DND-41 (cell line): ENCODE results near the gene ZNF750.

Experiments
- EZH2 ChIP-seq: IDR thresholded peaks from 3 replicates; pipeline ENCODE4 v1.6.1; 2012; ENCODE audit warnings: borderline replicate concordance, low read depth, mild to moderate bottlenecking, moderate library complexity, low read length, inconsistent platforms; ENCODE audit not compliant: severe bottlenecking
- TF ChIP-seq, protein P1 (sequence below): IDR thresholded peaks from 2 replicates; pipeline ENCODE4 v1.5.1; 2012; ENCODE audit warnings: borderline replicate concordance, low read length, moderate library complexity, mild to moderate bottlenecking; ENCODE audit not compliant: poor library complexity, severe bottlenecking; ENCODE audit errors: extremely low read depth

DNA sequence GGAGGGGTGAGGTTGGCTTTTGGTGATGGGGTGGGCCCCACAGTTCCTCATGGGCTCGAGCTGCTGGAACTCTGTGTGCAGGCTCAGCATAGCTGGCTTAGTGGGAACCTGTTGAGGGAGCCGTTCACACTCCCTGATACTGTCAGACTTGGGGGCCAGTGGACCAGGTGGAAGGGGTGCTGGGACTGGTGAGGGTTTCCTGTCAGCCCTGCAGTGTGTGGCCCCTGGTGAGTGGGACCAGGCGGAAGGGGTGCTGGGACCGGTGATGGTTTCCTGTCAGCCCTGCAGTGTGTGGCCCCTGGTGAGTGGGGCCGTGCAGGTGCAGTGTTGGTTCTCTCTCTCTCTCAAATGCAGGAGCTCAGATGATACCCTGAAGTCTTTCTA is 45.1 kb upstream of the ZNF750 start:
- TF ChIP-seq, protein P1, sequence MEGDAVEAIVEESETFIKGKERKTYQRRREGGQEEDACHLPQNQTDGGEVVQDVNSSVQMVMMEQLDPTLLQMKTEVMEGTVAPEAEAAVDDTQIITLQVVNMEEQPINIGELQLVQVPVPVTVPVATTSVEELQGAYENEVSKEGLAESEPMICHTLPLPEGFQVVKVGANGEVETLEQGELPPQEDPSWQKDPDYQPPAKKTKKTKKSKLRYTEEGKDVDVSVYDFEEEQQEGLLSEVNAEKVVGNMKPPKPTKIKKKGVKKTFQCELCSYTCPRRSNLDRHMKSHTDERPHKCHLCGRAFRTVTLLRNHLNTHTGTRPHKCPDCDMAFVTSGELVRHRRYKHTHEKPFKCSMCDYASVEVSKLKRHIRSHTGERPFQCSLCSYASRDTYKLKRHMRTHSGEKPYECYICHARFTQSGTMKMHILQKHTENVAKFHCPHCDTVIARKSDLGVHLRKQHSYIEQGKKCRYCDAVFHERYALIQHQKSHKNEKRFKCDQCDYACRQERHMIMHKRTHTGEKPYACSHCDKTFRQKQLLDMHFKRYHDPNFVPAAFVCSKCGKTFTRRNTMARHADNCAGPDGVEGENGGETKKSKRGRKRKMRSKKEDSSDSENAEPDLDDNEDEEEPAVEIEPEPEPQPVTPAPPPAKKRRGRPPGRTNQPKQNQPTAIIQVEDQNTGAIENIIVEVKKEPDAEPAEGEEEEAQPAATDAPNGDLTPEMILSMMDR, result peak; percentile 16
- no peak for TF ChIP-seq EZH2
